Measurements from ENCODE around the gene ITGB7. TPM values are rescaled to one million over a fixed set of nuclear protein-coding genes. Genes with fewer than 3 reads are reported as not detected.

Gene ITGB7
- total and polyA plus RNA-seq, 10 of the 15 experiments (the other 5 are each of a cell fraction or from before 2014, with no cell fraction given): 54.5 to 487 (median 252) TPM

DNA sequence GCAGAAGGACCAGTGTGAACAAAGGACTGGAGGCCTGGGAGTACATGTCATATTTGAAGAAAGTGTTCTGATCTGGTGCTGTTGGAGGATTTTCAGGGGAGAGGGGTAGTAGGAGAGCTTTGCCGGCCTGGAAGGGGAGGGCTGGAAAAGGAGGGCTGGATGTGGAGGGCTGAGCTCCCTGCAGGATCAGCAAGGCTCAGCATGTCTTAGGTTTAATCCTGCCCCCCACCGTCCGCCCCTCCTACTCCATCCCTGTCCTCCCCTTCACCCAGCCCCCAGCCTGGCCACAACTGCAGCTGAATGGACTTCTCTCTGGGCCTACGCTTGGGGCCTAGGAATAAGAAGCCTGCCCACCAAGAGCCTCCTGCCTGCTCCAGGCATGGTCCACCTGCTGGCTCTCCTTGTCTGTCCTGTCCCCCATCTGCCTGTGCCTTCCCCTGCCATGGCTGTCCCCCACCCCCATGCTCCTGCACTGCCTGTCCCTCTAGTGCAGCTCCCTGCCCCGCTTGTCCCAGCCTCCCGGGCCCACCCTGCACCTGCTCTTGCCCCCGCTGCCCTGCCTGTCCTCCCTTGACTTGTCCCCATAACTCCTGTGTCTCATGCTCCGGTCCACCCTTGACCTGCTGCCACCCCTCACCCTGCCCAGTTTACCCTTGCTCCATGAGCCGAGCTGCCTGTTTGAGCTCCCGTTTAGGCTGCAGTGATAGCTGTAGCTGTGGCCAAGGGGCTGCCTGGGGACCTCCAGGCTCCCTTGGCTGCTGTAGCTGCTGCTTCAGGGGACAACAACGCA is 34.8 kb upstream of the ITGB7 start:
- Histone ChIP-seq H3K4me2 (ENCODE audit: control insufficient read depth, insufficient read depth) (no peak overlapping the region), H3K9me3 (replicated peaks; ENCODE audit: control insufficient read depth, insufficient read depth, low read length) (no peaks in the 10 kb centered on the region), H3K27me3 (replicated peaks in 1 of 2; ENCODE audit: control insufficient read depth in 2 of 2, insufficient read depth in 2 of 2, low read length in 1 of 2) (peaks cover 0 to 5% of the 10 kb centered on the region in 2 experiments; a peak in 2 of 4 replicates), H3K27ac (ENCODE audit: control insufficient read depth, insufficient read depth) (no peak overlapping the region), H4K20me1 (ENCODE audit: control insufficient read depth, insufficient read depth) (no peaks in the 10 kb centered on the region), H3K4me3 (no peak overlapping the region), H3K4me1 (ENCODE audit: control insufficient read depth, insufficient read depth, low read length) (peaks cover 6% of the 10 kb centered on the region), H3K9ac (ENCODE audit: control insufficient read depth, insufficient read depth, low read length) (no peak overlapping the region), H2AFZ (ENCODE audit: control insufficient read depth, low read depth, low read length) (no peak overlapping the region), H3K36me3 (ENCODE audit: control insufficient read depth in 2 of 2, insufficient read depth in 2 of 2, low read length in 1 of 2) (no peaks in the 10 kb centered on the region), H3K79me2 (ENCODE audit: control insufficient read depth, insufficient read depth, low read length) (no peaks in the 10 kb centered on the region)
- ChIA-PET RAD21 (ENCODE audit: unreplicated experiment) (interaction anchor here (0.5 to 1.3 kb wide), 2 partner anchors 28 to 83 kb away, joined by 3 to 4 read pairs; no protein-coding TSS in a partner anchor), CTCF (interaction anchor here (0.9 to 7.2 kb wide), 6 partner anchors 9 to 80 kb away, joined by 3 to 49 read pairs (median 6); partner anchors contain the start of genes AAAS and ESPL1), POLR2A (interaction anchor here (0.5 to 1.6 kb wide), 3 partner anchors 19 to 22 kb away, joined by 3 to 4 read pairs (median 3); no protein-coding TSS in a partner anchor), SMC1A (ENCODE audit: uncharacterized antibody, unreplicated experiment) (interaction anchor here (1.6 to 3.9 kb wide), 2 partner anchors 10 to 22 kb away, joined by 5 to 12 read pairs; a partner anchor contains a TSS)
- TF ChIP-seq, protein P1, sequence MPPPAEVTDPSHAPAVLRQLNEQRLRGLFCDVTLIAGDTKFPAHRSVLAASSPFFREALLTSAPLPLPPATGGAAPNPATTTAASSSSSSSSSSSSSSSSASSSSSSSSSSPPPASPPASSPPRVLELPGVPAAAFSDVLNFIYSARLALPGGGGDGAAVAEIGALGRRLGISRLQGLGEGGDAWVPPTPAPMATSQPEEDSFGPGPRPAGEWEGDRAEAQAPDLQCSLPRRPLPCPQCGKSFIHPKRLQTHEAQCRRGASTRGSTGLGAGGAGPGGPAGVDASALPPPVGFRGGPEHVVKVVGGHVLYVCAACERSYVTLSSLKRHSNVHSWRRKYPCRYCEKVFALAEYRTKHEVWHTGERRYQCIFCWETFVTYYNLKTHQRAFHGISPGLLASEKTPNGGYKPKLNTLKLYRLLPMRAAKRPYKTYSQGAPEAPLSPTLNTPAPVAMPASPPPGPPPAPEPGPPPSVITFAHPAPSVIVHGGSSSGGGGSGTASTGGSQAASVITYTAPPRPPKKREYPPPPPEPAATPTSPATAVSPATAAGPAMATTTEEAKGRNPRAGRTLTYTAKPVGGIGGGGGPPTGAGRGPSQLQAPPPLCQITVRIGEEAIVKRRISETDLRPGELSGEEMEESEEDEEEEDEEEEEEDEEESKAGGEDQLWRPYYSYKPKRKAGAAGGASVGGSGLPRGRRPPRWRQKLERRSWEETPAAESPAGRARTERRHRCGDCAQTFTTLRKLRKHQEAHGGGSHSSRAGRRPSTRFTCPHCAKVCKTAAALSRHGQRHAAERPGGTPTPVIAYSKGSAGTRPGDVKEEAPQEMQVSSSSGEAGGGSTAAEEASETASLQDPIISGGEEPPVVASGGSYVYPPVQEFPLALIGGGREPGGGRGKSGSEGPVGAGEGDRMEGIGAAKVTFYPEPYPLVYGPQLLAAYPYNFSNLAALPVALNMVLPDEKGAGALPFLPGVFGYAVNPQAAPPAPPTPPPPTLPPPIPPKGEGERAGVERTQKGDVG (CRISPR knock-in tag; IDR thresholded peaks at IDR 0.05): no peak
- TF ChIP-seq ZNF274 (IDR thresholded peaks at IDR 0.05; ENCODE audit: insufficient read depth, insufficient read length) (no peak), BCL11A (IDR thresholded peaks at IDR 0.05; ENCODE audit: low read depth, low read length) (no peak), ZSCAN29 (IDR thresholded peaks at IDR 0.05) (no peak), POLR2AphosphoS5 (IDR thresholded peaks at IDR 0.05; ENCODE audit: low read length) (no peak), MYB (IDR thresholded peaks at IDR 0.05; ENCODE audit: borderline replicate concordance, low read depth, low read length) (no peak), ZNF384 (IDR thresholded peaks at IDR 0.05; ENCODE audit: borderline replicate concordance, low read depth, low read length) (no peak), NR2F1 (conservative IDR thresholded peaks at IDR 0.05) (no peak), HDAC6 (IDR thresholded peaks at IDR 0.05; ENCODE audit: unreplicated experiment) (no peak), IKZF2 (IDR thresholded peaks at IDR 0.05) (no peak), KDM1A (IDR thresholded peaks at IDR 0.05; ENCODE audit: borderline replicate concordance) (no peak), MXI1 (IDR thresholded peaks at IDR 0.05; ENCODE audit: low read depth, low read length) (no peak)
- TF ChIP-seq, protein P2, sequence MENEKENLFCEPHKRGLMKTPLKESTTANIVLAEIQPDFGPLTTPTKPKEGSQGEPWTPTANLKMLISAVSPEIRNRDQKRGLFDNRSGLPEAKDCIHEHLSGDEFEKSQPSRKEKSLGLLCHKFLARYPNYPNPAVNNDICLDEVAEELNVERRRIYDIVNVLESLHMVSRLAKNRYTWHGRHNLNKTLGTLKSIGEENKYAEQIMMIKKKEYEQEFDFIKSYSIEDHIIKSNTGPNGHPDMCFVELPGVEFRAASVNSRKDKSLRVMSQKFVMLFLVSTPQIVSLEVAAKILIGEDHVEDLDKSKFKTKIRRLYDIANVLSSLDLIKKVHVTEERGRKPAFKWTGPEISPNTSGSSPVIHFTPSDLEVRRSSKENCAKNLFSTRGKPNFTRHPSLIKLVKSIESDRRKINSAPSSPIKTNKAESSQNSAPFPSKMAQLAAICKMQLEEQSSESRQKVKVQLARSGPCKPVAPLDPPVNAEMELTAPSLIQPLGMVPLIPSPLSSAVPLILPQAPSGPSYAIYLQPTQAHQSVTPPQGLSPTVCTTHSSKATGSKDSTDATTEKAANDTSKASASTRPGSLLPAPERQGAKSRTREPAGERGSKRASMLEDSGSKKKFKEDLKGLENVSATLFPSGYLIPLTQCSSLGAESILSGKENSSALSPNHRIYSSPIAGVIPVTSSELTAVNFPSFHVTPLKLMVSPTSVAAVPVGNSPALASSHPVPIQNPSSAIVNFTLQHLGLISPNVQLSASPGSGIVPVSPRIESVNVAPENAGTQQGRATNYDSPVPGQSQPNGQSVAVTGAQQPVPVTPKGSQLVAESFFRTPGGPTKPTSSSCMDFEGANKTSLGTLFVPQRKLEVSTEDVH (IDR thresholded peaks at IDR 0.05; ENCODE audit: low read depth, partially characterized antibody): no peak
- TF ChIP-seq, protein P3, sequence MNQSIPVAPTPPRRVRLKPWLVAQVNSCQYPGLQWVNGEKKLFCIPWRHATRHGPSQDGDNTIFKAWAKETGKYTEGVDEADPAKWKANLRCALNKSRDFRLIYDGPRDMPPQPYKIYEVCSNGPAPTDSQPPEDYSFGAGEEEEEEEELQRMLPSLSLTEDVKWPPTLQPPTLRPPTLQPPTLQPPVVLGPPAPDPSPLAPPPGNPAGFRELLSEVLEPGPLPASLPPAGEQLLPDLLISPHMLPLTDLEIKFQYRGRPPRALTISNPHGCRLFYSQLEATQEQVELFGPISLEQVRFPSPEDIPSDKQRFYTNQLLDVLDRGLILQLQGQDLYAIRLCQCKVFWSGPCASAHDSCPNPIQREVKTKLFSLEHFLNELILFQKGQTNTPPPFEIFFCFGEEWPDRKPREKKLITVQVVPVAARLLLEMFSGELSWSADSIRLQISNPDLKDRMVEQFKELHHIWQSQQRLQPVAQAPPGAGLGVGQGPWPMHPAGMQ (IDR thresholded peaks at IDR 0.05; ENCODE audit: borderline replicate concordance): no peak
- FAIRE-seq (no peak), DNase-seq (ENCODE audit: low read depth, low spot score) (no peak), ATAC-seq (peak; percentile 27; the same call in 2 of the 3 replicates)
- in situ Hi-C loops (cut with MboI) (no loop called here), intact Hi-C loops (cut with micrococcal nuclease; ENCODE audit: unreplicated experiment) (no loop called here)
- WGBS (ENCODE audit: insufficient coverage, insufficient replicate concordance, low lambda C conversion rate, missing lambda C conversion rate): 44% methylated on average over 11 of the region's 11 CpGs
- no TSS peak for BruUV-seq (replicated peaks)

All from GM12878 (cell line).